ENCODE data around the gene CMIP. TPM values are rescaled to one million over a fixed set of nuclear protein-coding genes. Genes with fewer than 3 reads are reported as not detected.

Gene CMIP
- total and polyA plus RNA-seq, 10 of the 15 experiments (the other 5 are each of a cell fraction or from before 2014, with no cell fraction given) = 1.2 to 43.2 (median 4.4) TPM

DNA sequence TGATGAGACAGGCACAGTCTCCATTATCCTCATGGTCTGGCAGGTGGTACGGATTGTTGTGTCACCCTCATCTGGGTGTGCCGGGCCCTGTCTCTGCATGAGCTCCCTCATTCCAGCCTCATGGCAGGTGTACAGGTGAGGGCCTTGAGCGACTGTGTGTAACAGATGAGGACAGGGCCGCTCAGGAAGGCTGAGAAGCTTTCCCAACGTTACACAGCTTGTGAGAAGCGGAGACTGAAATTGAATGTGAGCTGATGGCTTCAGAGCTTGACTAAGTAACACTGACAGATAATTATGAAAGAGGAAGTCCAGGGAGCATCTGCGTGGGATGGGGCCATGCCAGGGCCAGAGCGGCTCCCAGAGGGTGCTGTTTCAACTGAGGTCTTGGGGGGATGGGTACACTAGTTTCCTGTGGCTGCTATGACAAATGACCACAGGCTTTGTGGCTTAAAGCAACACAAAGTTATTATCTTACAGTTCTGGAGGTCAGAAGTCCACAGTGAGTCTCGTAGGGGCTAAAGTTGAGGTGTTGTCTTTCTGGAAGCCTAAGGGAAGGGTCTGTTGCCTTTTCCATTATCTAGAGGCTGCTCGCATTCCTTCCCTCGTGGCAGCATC is 36.7 kb downstream of the CMIP start (continued):
- TF ChIP-seq BACH1 (IDR thresholded peaks at IDR 0.05; ENCODE audit: borderline replicate concordance) (peak; percentile 93; the same call in 1 of the 2 replicates), USF1 (IDR thresholded peaks at IDR 0.05; ENCODE audit: borderline replicate concordance, extremely low read length, insufficient read depth, low read depth, low read length) (no peak), RELB (IDR thresholded peaks at IDR 0.05; ENCODE audit: low read depth) (peak; percentile 95), GABPA (IDR thresholded peaks at IDR 0.05; ENCODE audit: low read depth) (peak; percentile 44; the same call in 1 of the 2 replicates), SMAD5 (IDR thresholded peaks at IDR 0.05; ENCODE audit: low read depth) (peak; percentile 81), RAD21 (IDR thresholded peaks at IDR 0.05; ENCODE audit: insufficient read depth, low read depth, low read length) (peak; percentile 52), PAX5 (IDR thresholded peaks at IDR 0.05; ENCODE audit: borderline replicate concordance, low read depth, low read length) (peak; percentile 96), PAX8 (IDR thresholded peaks at IDR 0.05) (no peak), LARP7 (IDR thresholded peaks at IDR 0.05) (peak; percentile 62; the same call in 1 of the 2 replicates), RELA (IDR thresholded peaks at IDR 0.05; ENCODE audit: borderline replicate concordance, partially characterized antibody) (peak; percentile 90), CHD1 (IDR thresholded peaks at IDR 0.05; ENCODE audit: low read depth, low read length) (no peak), SREBF1 (IDR thresholded peaks at IDR 0.05; ENCODE audit: low read length) (no peak), MYB (IDR thresholded peaks at IDR 0.05; ENCODE audit: borderline replicate concordance, low read depth, low read length) (no peak), CREM (IDR thresholded peaks at IDR 0.05; ENCODE audit: low read depth) (peak; percentile 94), MTA2 (IDR thresholded peaks at IDR 0.05; ENCODE audit: low read depth) (peak; percentile 96), NRF1 (conservative IDR thresholded peaks at IDR 0.05; ENCODE audit: low read depth, low read length) (no peak), PKNOX1 (IDR thresholded peaks at IDR 0.05) (peak; percentile 76; the same call in 1 of the 2 replicates)
- TF ChIP-seq, protein P1, sequence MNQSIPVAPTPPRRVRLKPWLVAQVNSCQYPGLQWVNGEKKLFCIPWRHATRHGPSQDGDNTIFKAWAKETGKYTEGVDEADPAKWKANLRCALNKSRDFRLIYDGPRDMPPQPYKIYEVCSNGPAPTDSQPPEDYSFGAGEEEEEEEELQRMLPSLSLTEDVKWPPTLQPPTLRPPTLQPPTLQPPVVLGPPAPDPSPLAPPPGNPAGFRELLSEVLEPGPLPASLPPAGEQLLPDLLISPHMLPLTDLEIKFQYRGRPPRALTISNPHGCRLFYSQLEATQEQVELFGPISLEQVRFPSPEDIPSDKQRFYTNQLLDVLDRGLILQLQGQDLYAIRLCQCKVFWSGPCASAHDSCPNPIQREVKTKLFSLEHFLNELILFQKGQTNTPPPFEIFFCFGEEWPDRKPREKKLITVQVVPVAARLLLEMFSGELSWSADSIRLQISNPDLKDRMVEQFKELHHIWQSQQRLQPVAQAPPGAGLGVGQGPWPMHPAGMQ (IDR thresholded peaks at IDR 0.05; ENCODE audit: borderline replicate concordance) = no peak
- TF ChIP-seq, protein P2, sequence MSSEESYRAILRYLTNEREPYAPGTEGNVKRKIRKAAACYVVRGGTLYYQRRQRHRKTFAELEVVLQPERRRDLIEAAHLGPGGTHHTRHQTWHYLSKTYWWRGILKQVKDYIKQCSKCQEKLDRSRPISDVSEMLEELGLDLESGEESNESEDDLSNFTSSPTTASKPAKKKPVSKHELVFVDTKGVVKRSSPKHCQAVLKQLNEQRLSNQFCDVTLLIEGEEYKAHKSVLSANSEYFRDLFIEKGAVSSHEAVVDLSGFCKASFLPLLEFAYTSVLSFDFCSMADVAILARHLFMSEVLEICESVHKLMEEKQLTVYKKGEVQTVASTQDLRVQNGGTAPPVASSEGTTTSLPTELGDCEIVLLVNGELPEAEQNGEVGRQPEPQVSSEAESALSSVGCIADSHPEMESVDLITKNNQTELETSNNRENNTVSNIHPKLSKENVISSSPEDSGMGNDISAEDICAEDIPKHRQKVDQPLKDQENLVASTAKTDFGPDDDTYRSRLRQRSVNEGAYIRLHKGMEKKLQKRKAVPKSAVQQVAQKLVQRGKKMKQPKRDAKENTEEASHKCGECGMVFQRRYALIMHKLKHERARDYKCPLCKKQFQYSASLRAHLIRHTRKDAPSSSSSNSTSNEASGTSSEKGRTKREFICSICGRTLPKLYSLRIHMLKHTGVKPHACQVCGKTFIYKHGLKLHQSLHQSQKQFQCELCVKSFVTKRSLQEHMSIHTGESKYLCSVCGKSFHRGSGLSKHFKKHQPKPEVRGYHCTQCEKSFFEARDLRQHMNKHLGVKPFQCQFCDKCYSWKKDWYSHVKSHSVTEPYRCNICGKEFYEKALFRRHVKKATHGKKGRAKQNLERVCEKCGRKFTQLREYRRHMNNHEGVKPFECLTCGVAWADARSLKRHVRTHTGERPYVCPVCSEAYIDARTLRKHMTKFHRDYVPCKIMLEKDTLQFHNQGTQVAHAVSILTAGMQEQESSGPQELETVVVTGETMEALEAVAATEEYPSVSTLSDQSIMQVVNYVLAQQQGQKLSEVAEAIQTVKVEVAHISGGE (CRISPR knock-in tag; IDR thresholded peaks at IDR 0.05) = no peak
- TF ChIP-seq, protein P3, sequence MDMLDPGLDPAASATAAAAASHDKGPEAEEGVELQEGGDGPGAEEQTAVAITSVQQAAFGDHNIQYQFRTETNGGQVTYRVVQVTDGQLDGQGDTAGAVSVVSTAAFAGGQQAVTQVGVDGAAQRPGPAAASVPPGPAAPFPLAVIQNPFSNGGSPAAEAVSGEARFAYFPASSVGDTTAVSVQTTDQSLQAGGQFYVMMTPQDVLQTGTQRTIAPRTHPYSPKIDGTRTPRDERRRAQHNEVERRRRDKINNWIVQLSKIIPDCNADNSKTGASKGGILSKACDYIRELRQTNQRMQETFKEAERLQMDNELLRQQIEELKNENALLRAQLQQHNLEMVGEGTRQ (IDR thresholded peaks at IDR 0.05; ENCODE audit: borderline replicate concordance, low read depth, low read length) = no peak

Data from GM12878 (cell line).